ENCODE results near the gene NBEAL2.

DNA sequence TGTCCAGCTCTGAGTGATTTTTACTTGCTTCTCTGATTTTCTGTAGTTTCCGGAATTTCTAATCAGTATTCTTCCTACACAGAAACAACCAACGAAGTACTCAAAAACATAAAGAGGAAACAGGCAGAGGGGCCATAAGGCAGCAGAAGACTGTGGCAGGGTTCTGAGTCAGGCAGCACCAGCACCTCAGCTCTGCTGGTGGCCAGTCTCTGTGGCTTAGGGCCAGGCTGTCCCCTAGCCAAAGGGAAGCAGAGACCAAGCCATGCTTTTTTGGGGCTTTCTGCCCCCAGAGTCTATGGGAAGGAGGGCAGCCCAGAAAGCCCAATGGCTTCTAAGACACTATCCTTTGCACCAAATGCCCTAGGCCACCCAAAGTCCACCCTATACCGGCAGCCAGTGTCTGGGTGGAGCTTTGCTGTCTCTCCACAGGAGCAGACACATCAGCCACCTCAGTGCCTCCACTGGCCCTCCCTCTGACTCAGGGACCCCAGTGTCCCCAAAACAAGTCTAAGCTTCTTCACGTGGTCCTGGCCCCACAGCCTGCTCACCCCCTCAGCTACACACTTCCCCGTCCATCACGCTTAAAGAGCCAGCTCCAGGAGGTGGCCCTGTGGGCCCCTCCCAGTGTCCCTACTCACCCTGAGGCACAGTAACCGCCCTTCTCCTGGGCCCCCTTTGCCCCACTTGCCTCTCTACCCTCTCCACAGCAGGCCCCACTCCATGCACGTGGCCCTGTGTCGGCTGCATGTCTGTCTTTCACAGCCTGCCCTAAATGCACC is 49.1 kb upstream of the NBEAL2 start:
- no peak for TF ChIP-seq POLR2A (IDR thresholded peaks at IDR 0.05; ENCODE audit: low read depth, low read length)
- TF ChIP-seq POLR2AphosphoS5 (IDR thresholded peaks at IDR 0.05; ENCODE audit: low read depth, low read length): no peak
- TF ChIP-seq TAF1 (IDR thresholded peaks at IDR 0.05; ENCODE audit: low read depth, low read length): no peak
